Mesendoderm (in vitro differentiated cells): ENCODE results near the gene ASXL1.

Experiments
- DNase-seq: peaks from one replicate; pipeline ENCODE4 v3.0.0; 2013
- H2AK5ac ChIP-seq: 2 replicates; pipeline ENCODE4 v1.6.1; 2013; ENCODE audit warnings: low read length, inconsistent platforms
- H2BK120ac ChIP-seq: 2 replicates; pipeline ENCODE4 v1.6.1; 2013; ENCODE audit warnings: low read depth, mild to moderate bottlenecking, low read length, moderate library complexity, mixed read lengths
- H2BK15ac ChIP-seq: replicated peaks from 2 replicates; pipeline ENCODE4 v1.6.1; 2013; ENCODE audit warnings: low read depth, mild to moderate bottlenecking, moderate library complexity
- H2BK5ac ChIP-seq: 2 replicates; pipeline ENCODE4 v1.6.1; 2013; ENCODE audit warnings: low read length, inconsistent platforms
- H3K18ac ChIP-seq: 2 replicates; pipeline ENCODE4 v1.6.1; 2013; ENCODE audit warnings: mild to moderate bottlenecking, low read length, mixed read lengths
- H3K23ac ChIP-seq: one replicate; pipeline ENCODE4 v1.6.1; 2013; ENCODE audit warnings: low read length
- H3K27ac ChIP-seq: 2 replicates; pipeline ENCODE4 v1.5.1; 2013; ENCODE audit warnings: low read depth, mild to moderate bottlenecking, inconsistent platforms, low read length, moderate library complexity
- H3K27me3 ChIP-seq: 2 replicates; pipeline ENCODE4 v1.6.1; 2013; ENCODE audit warnings: low read length, control low read depth, mild to moderate bottlenecking, inconsistent platforms; ENCODE audit not compliant: insufficient read depth, poor library complexity
- H3K36me3 ChIP-seq: 2 replicates; pipeline ENCODE4 v1.6.1; 2013; ENCODE audit warnings: low read length, inconsistent platforms; ENCODE audit not compliant: control insufficient read depth, insufficient read depth
- H3K4ac ChIP-seq: one replicate; pipeline ENCODE4 v1.6.1; 2013; ENCODE audit warnings: low read depth, mild to moderate bottlenecking, low read length, moderate library complexity
- H3K4me1 ChIP-seq: 2 replicates; pipeline ENCODE4 v1.6.1; 2013; ENCODE audit warnings: low read depth, low read length, inconsistent platforms; ENCODE audit not compliant: control insufficient read depth
- H3K4me2 ChIP-seq: 2 replicates; pipeline ENCODE4 v1.6.1; 2013; ENCODE audit warnings: low read length
- H3K4me3 ChIP-seq: 2 replicates; pipeline ENCODE4 v1.5.1; 2013; ENCODE audit warnings: mild to moderate bottlenecking, low read length
- H3K56ac ChIP-seq: one replicate; pipeline ENCODE4 v1.6.1; 2013; ENCODE audit warnings: low read length
- H3K79me1 ChIP-seq: 2 replicates; pipeline ENCODE4 v1.6.1; 2013; ENCODE audit warnings: low read length, inconsistent platforms
- H3K79me2 ChIP-seq: 2 replicates; pipeline ENCODE4 v1.6.1; 2013; ENCODE audit warnings: mild to moderate bottlenecking, low read length; ENCODE audit not compliant: control insufficient read depth, insufficient read depth
- H3K9ac ChIP-seq: 2 replicates; pipeline ENCODE4 v1.6.1; 2013; ENCODE audit warnings: low read length, inconsistent platforms
- H4K5ac ChIP-seq: one replicate; pipeline ENCODE4 v1.6.1; 2013; ENCODE audit warnings: low read length
- H4K8ac ChIP-seq: one replicate; pipeline ENCODE4 v1.6.1; 2013; ENCODE audit warnings: low read depth, mild to moderate bottlenecking, control low read depth, low read length, moderate library complexity
- WGBS: extraction: QIAGEN DNeasy Blood & Tissue Kit; methylation state at CpG from one replicate; pipeline ENCODE4 v1.1.7; 2013; ENCODE audit warnings: low lambda C conversion rate, missing lambda C conversion rate; ENCODE audit not compliant: insufficient coverage; ENCODE audit errors: extremely low coverage; 5-methylcytosine and 5-hydroxymethylcytosine counted together

The ASXL1 gene

GRCh38 chr20:32359633-32360332, 1.7 kb downstream of the ASXL1 start:
- DNase-seq = no peak
- Histone ChIP-seq H3K4me1 (peaks cover 3% of the 10 kb centered on the region), H2BK5ac (no peak overlapping the region)

GRCh38 chr20:32360333-32360634, 2.2 kb downstream of the ASXL1 start:
- Histone ChIP-seq H2AK5ac (no peak overlapping the region), H3K4me3 (no peak overlapping the region), H3K9ac (no peak overlapping the region), H3K4ac (no peak overlapping the region), H3K4me2 (no peak overlapping the region), H3K56ac (no peak overlapping the region), H3K27me3 (no peaks in the 10 kb centered on the region), H3K4me1 (peaks cover 3% of the 10 kb centered on the region), H3K36me3 (no peaks in the 10 kb centered on the region), H2BK15ac (no peak overlapping the region), H2BK120ac (no peak overlapping the region), H3K79me1 (peaks cover 29% of the 10 kb centered on the region), H4K8ac (no peak overlapping the region), H3K79me2 (peaks cover 37% of the 10 kb centered on the region), H3K27ac (no peak overlapping the region), H3K23ac (no peak overlapping the region), H2BK5ac (no peak overlapping the region), H4K5ac (no peak overlapping the region), H3K18ac (no peak overlapping the region)
- DNase-seq = no peak
- WGBS = no CpG with 5 or more reads among the region's 5 CpGs

More at GRCh38 chr20:32359633-32360332, 1.7 kb downstream of the ASXL1 start:
- no peaks in the 10 kb centered on the region for H3K27me3 ChIP-seq
- H3K36me3 ChIP-seq = no peaks in the 10 kb centered on the region
- no peak overlapping the region for H4K8ac ChIP-seq
- H3K56ac ChIP-seq = peak overlapping the region; percentile 90
- H3K27ac ChIP-seq = no peak overlapping the region
- no peak overlapping the region for H3K4ac ChIP-seq
- no peak overlapping the region for H4K5ac ChIP-seq
- H3K79me2 ChIP-seq = peaks cover 35% of the 10 kb centered on the region
- H3K23ac ChIP-seq = no peak overlapping the region
- peak overlapping the region; percentile 94 for H3K4me3 ChIP-seq
- H3K79me1 ChIP-seq = peaks cover 27% of the 10 kb centered on the region
- no CpG with 5 or more reads among the region's 11 CpGs for WGBS
- no peak overlapping the region for H2AK5ac ChIP-seq
- no peak overlapping the region for H2BK120ac ChIP-seq
- H3K9ac ChIP-seq = peak overlapping the region; percentile 89
- H2BK15ac ChIP-seq = no peak overlapping the region
- peak overlapping the region; percentile 99 for H3K4me2 ChIP-seq
- H3K18ac ChIP-seq = no peak overlapping the region

DNA sequence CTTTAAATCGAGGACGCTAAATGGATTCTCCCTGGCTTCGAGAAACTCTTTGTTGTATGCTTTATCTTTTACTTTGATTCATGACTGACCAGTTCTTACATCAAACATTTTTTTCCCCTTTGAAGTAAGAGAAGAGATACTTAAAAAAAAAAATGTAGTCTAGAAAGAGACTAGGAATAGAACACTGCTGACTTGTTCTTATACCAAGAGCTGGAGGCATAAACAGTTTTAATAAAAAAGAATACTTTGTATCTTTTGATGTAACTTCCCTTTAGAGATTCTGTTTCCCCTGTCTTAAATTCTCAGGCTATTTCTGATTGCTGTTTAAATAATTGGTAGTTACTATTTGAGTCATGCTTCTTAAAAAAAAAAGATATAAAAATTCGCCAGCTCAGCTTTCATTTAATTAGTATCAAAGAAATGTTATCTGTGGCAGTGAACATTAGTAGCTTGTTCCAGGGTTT, 4.8 kb downstream of the ASXL1 start:
- no peak overlapping the region for H3K4me3 ChIP-seq
- H3K79me2 ChIP-seq = peaks cover 39% of the 10 kb centered on the region
- H3K4ac ChIP-seq = no peak overlapping the region
- no peak overlapping the region for H2BK5ac ChIP-seq
- H3K4me1 ChIP-seq = peaks cover 3% of the 10 kb centered on the region
- no peak overlapping the region for H3K27ac ChIP-seq
- H3K23ac ChIP-seq = no peak overlapping the region
- DNase-seq = no peak
- H3K9ac ChIP-seq = no peak overlapping the region
- H4K8ac ChIP-seq = no peak overlapping the region
- H3K27me3 ChIP-seq = no peaks in the 10 kb centered on the region
- H2BK120ac ChIP-seq = no peak overlapping the region
- H4K5ac ChIP-seq = no peak overlapping the region
- H3K79me1 ChIP-seq = peaks cover 32% of the 10 kb centered on the region
- WGBS = no CpG with 5 or more reads among the region's 4 CpGs
- no peak overlapping the region for H2AK5ac ChIP-seq
- no peaks in the 10 kb centered on the region for H3K36me3 ChIP-seq
- H3K18ac ChIP-seq = no peak overlapping the region
- H3K56ac ChIP-seq = no peak overlapping the region
- no peak overlapping the region for H3K4me2 ChIP-seq
- no peak overlapping the region for H2BK15ac ChIP-seq

GRCh38 chr20:32363492-32363891, 5.4 kb downstream of the ASXL1 start:
- Histone ChIP-seq H3K4me2 (no peak overlapping the region), H3K79me1 (peaks cover 32% of the 10 kb centered on the region), H3K4ac (no peak overlapping the region), H3K23ac (no peak overlapping the region), H3K36me3 (no peaks in the 10 kb centered on the region), H3K27ac (no peak overlapping the region), H4K5ac (no peak overlapping the region), H2BK5ac (no peak overlapping the region), H2AK5ac (no peak overlapping the region), H3K79me2 (peaks cover 39% of the 10 kb centered on the region), H3K27me3 (no peaks in the 10 kb centered on the region), H3K18ac (no peak overlapping the region), H3K4me3 (no peak overlapping the region), H2BK120ac (no peak overlapping the region), H2BK15ac (no peak overlapping the region), H3K4me1 (peaks cover 3% of the 10 kb centered on the region), H3K56ac (no peak overlapping the region), H3K9ac (no peak overlapping the region), H4K8ac (no peak overlapping the region)
- whole genome bisulfite sequencing = no CpG with 5 or more reads among the region's 2 CpGs
- DNase-seq = no peak

GRCh38 chr20:32364554-32365208, 6.5 kb downstream of the ASXL1 start:
- H3K9ac ChIP-seq = no peak overlapping the region
- no peak overlapping the region for H3K18ac ChIP-seq
- H2BK120ac ChIP-seq = no peak overlapping the region
- no peak overlapping the region for H3K56ac ChIP-seq
- no peak overlapping the region for H2BK5ac ChIP-seq
- no peak overlapping the region for H2AK5ac ChIP-seq
- H4K8ac ChIP-seq = no peak overlapping the region
- no peak overlapping the region for H3K27ac ChIP-seq
- H3K4me1 ChIP-seq = peaks cover under 1% of the 10 kb centered on the region
- H4K5ac ChIP-seq = no peak overlapping the region
- no peak for DNase-seq
- H3K4me3 ChIP-seq = no peak overlapping the region
- H3K79me1 ChIP-seq = peaks cover 27% of the 10 kb centered on the region
- no CpG with 5 or more reads among the region's 7 CpGs for WGBS
- H2BK15ac ChIP-seq = no peak overlapping the region
- no peak overlapping the region for H3K4me2 ChIP-seq
- H3K79me2 ChIP-seq = peaks cover 33% of the 10 kb centered on the region
- H3K4ac ChIP-seq = no peak overlapping the region
- H3K36me3 ChIP-seq = no peaks in the 10 kb centered on the region
- no peak overlapping the region for H3K23ac ChIP-seq
- no peaks in the 10 kb centered on the region for H3K27me3 ChIP-seq
